OCI-LY7 (cell line): ENCODE data around the gene HYKK. TPM values are rescaled to one million over a fixed set of nuclear protein-coding genes. Genes with fewer than 3 reads are reported as not detected.
A peak's percentile ranks its signal among the peaks of the same experiment; 100 is the strongest.

ENCODE experiments used
- BruUV-seq: library from RNA; stranded (reverse); fragments of 400-500 nt; replicated peaks from 2 replicates; lab custom pipeline; 2021; lab: Mats Ljungman, UMichigan
- CTCF ChIA-PET: fragments of 300-600 bp; sonication (Branson Sonifier 250); formaldehyde crosslinking; loops from one replicate; lab custom pipeline; 2022; ENCODE audit warnings: antibody characterized with exemption; ENCODE audit not compliant: unreplicated experiment; lab: Charles Lee
- POLR2A ChIA-PET: fragments of 300-600 bp; sonication (Branson Sonifier 250); formaldehyde crosslinking; loops from one replicate; lab custom pipeline; 2022; ENCODE audit warnings: antibody characterized with exemption; lab: Charles Lee
- DNase-seq: peaks from one replicate; pipeline ENCODE4 v3.0.0-alpha.2; 2015; ENCODE audit warnings: low spot score
- H2AFZ ChIP-seq: fragments of 200-600 bp; sonication (generic), shearing (Covaris generic); 2 replicates; pipeline ENCODE4 v1.6.1; 2014; ENCODE audit warnings: mild to moderate bottlenecking, antibody characterized with exemption, low read length, moderate library complexity
- H3K27ac ChIP-seq: fragments of 200-600 bp; sonication (generic); 2 replicates; pipeline ENCODE4 v1.5.1; 2014; ENCODE audit warnings: mixed run types, low read depth, mild to moderate bottlenecking, moderate library complexity, low read length, inconsistent platforms; ENCODE audit not compliant: poor library complexity, severe bottlenecking
- H3K36me3 ChIP-seq: fragments of 200-600 bp; sonication (generic); 2 replicates; pipeline ENCODE4 v1.6.1; 2014; ENCODE audit warnings: mild to moderate bottlenecking, antibody characterized with exemption, low read length, moderate library complexity, mixed read lengths; ENCODE audit not compliant: insufficient read depth
- H3K4me1 ChIP-seq: fragments of 200-600 bp; sonication (generic); 2 replicates; pipeline ENCODE4 v1.5.1; 2014; ENCODE audit warnings: mild to moderate bottlenecking, low read length; ENCODE audit not compliant: insufficient read depth, poor library complexity, severe bottlenecking
- H3K4me2 ChIP-seq: fragments of 200-600 bp; sonication (generic); 2 replicates; pipeline ENCODE4 v1.6.1; 2014; ENCODE audit warnings: mild to moderate bottlenecking, low read length
- H3K4me3 ChIP-seq: fragments of 200-600 bp; sonication (generic); 2 replicates; pipeline ENCODE4 v1.5.1; 2014; ENCODE audit warnings: mild to moderate bottlenecking, low read depth, low read length; ENCODE audit not compliant: poor library complexity, severe bottlenecking
- H3K79me2 ChIP-seq: fragments of 200-600 bp; sonication (generic); 2 replicates; pipeline ENCODE4 v1.6.1; 2016; ENCODE audit warnings: low read depth, mild to moderate bottlenecking, low read length, moderate library complexity, mixed read lengths; ENCODE audit not compliant: insufficient read depth
- H3K9me2 ChIP-seq: fragments of 200-600 bp; sonication (generic); 2 replicates; pipeline ENCODE4 v1.6.1; 2016; ENCODE audit warnings: mild to moderate bottlenecking, low read length, mixed read lengths; ENCODE audit not compliant: insufficient read depth
- H3K9me3 ChIP-seq: fragments of 200-600 bp; sonication (generic); 2 replicates; pipeline ENCODE4 v1.6.1; 2014; ENCODE audit warnings: mild to moderate bottlenecking, mixed run types, low read length, mixed read lengths
- H4K20me1 ChIP-seq: fragments of 200-600 bp; sonication (generic); 2 replicates; pipeline ENCODE4 v1.6.1; 2014; ENCODE audit warnings: mild to moderate bottlenecking, antibody characterized with exemption, low read length, moderate library complexity, mixed read lengths; ENCODE audit not compliant: insufficient read depth
- CTCF ChIP-seq: fragments of 200-600 bp; sonication (generic); conservative IDR thresholded peaks from 2 replicates; pipeline ENCODE4 v1.5.1; 2014; ENCODE audit warnings: mild to moderate bottlenecking, antibody characterized with exemption, low read length, moderate library complexity, mixed read lengths
- EZH2phosphoT487 ChIP-seq: fragments of 200-600 bp; sonication (generic); IDR thresholded peaks from 2 replicates; pipeline ENCODE4 v1.6.1; 2018; ENCODE audit warnings: low read depth, borderline replicate concordance, mild to moderate bottlenecking, mixed run types, antibody characterized with exemption, low read length, moderate library complexity, mixed read lengths
- intact Hi-C: fragments of 100-400 bp; cut with micrococcal nuclease; formaldehyde crosslinking; loops from one replicate; pipeline ENCODE4 v1.10.0; 2022; ENCODE audit not compliant: unreplicated experiment
- total RNA-seq, 2 experiments: library from RNA; depleted of rRNA in 1 of 2; stranded (reverse); fragments of >200 nt in 1 of 2; shearing (Covaris generic) in 1 of 2; gene quantifications; 2 replicates each; pipeline ENCODE4 v1.2.3, GENCODE V29; 2014 to 2022

The HYKK gene
- total RNA-seq, 2 experiments from 2014 or later, result 0.40 TPM; not detected in 1

- Histone ChIP-seq H3K4me1 (peaks cover 19% of the 10 kb centered on the region), H3K4me3 (no peak overlapping the region), H3K9me2 (no peaks in the 10 kb centered on the region), H2AFZ (no peak overlapping the region), H3K4me2 (peak overlapping the region; percentile 7; the same call in 1 of the 2 replicates), H3K9me3 (no peaks in the 10 kb centered on the region), H4K20me1 (no peaks in the 10 kb centered on the region), H3K36me3 (no peaks in the 10 kb centered on the region), H3K27ac (no peak overlapping the region), H3K79me2 (no peaks in the 10 kb centered on the region; the same call in 1 of the 2 replicates)
- no peak for DNase-seq
- intact Hi-C loops, result no loop called here
- ChIA-PET POLR2A (interaction anchor here (0.7 kb wide), 1 partner anchor 262 kb away, joined by 3 read pairs; no protein-coding TSS in a partner anchor), CTCF (no interaction called here)
- no TSS peak for BruUV-seq
- no peak for TF ChIP-seq EZH2phosphoT487
- no peak for TF ChIP-seq CTCF
Observed at GRCh38 chr15:78567531-78567930, 60.2 kb downstream of the HYKK start.

GRCh38 chr15:78570710-78571109 is 63.3 kb downstream of the HYKK start:
- no peak for DNase-seq
- H3K79me2 ChIP-seq, result no peaks in the 10 kb centered on the region; the same call in 1 of the 2 replicates
- no peak overlapping the region for H3K4me3 ChIP-seq
- H4K20me1 ChIP-seq, result no peaks in the 10 kb centered on the region
- H3K9me2 ChIP-seq, result no peaks in the 10 kb centered on the region
- H3K4me2 ChIP-seq, result no peak overlapping the region
- intact Hi-C loops, result no loop called here
- H3K27ac ChIP-seq, result no peak overlapping the region
- H2AFZ ChIP-seq, result no peak overlapping the region
- H3K9me3 ChIP-seq, result no peaks in the 10 kb centered on the region
- BruUV-seq, result no TSS peak
- ChIA-PET CTCF (no interaction called here), POLR2A (interaction anchor here (0.6 kb wide), 1 partner anchor 9 kb away, joined by 3 read pairs; no protein-coding TSS in a partner anchor)
- TF ChIP-seq CTCF (peak; percentile 63), EZH2phosphoT487 (no peak)
- peaks cover 13% of the 10 kb centered on the region for H3K4me1 ChIP-seq
- H3K36me3 ChIP-seq, result no peaks in the 10 kb centered on the region

- BruUV-seq, result no TSS peak
- no peak overlapping the region for H2AFZ ChIP-seq
- TF ChIP-seq EZH2phosphoT487 (no peak), CTCF (no peak)
- H3K9me2 ChIP-seq, result no peaks in the 10 kb centered on the region
- H3K79me2 ChIP-seq, result no peaks in the 10 kb centered on the region; the same call in 1 of the 2 replicates
- CTCF ChIA-PET, result no interaction called here
- POLR2A ChIA-PET, result interaction anchor here (0.6 kb wide), 1 partner anchor 10 kb away, joined by 3 read pairs; no protein-coding TSS in a partner anchor
- peaks cover 7% of the 10 kb centered on the region for H3K4me1 ChIP-seq
- intact Hi-C loops, result no loop called here
- H3K36me3 ChIP-seq, result no peaks in the 10 kb centered on the region
- no peak overlapping the region for H3K27ac ChIP-seq
- no peak for DNase-seq
- H3K4me3 ChIP-seq, result no peak overlapping the region
- no peak overlapping the region for H3K4me2 ChIP-seq
- no peaks in the 10 kb centered on the region for H3K9me3 ChIP-seq
- no peaks in the 10 kb centered on the region for H4K20me1 ChIP-seq
Observed at GRCh38 chr15:78571382-78571781, 64.0 kb downstream of the HYKK start.
